ENCODE data around the gene NDST1.

NDST1 gene

DNA sequence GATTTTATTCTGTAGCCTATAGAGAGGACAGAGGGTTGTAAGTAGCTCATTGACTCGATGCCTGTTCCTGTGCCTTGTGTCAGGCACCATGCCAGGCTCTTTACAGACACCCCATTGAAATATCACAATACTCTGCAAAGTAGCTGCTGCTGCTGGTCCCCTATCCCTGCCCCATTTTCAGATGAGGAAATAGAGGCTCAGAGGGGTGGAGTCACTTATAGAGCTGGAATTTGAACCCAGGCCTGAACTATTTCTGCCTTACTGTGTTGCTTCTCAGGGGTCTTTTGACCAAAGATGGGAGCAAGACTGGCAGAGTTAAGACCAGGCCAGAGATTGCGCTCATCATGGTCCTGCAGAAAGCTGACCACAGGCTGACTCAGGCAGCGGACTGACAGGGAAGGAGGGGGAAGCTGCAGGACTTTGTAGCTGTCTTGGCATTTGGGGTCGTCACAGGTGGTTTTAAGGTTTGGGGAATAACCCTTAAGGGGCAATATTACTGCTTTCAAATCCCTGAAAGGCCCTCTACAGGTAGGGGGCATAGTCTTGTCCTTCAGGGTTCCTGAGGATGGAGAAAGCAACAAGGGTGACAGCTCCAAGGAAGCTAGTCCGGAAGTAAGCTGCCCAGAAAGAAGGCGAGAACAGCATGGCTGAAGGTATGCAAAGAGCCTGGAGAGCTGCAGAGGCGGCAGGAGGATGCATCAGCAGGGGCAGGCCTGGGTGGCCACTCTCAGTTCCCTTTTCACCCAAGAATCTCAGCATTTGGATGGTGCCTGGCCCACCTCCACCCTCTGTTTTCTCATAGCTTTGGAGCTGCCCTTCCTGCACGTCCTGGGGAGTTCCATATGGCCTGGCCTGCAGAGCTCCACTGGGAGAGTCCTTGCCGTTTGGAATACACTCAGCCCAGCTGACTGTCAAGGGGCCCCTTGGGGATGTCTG is 18.3 kb upstream of the NDST1 start:
- DNase-seq (ENCODE audit: low read depth): no peak

- DNase-seq (ENCODE audit: low read depth): no peak
Observed at GRCh38 chr5:150490296-150490669, 17.6 kb upstream of the NDST1 start.

GRCh38 chr5:150490754-150491153 is 17.2 kb upstream of the NDST1 start:
- DNase-seq (ENCODE audit: low read depth): no peak

DNA sequence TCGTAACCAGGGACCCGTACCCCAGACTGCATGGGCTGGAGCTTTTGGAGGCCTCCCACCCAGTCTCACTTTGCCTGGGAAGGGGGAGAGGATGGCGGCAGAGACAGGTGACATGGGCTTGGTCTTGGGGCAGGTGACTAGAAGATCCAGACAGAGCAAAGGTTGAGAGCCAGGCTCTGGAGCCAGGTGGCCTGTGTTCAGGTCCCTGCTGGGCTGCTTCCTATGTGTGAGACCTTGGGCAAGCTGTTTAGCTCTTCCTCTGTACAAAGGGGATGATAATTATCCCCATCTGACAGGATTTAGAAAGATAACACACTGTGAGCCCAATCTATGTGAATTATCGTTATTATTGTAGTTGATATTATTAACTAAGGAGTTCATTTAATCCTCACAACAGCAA is 16.1 kb upstream of the NDST1 start:
- DNase-seq (ENCODE audit: low read depth): no peak

- DNase-seq (ENCODE audit: low read depth): peak; percentile 51
Observed at GRCh38 chr5:150492621-150493020, 15.3 kb upstream of the NDST1 start.

- DNase-seq (ENCODE audit: low read depth): no peak
Observed at GRCh38 chr5:150496098-150496497, 11.8 kb upstream of the NDST1 start.

DNA sequence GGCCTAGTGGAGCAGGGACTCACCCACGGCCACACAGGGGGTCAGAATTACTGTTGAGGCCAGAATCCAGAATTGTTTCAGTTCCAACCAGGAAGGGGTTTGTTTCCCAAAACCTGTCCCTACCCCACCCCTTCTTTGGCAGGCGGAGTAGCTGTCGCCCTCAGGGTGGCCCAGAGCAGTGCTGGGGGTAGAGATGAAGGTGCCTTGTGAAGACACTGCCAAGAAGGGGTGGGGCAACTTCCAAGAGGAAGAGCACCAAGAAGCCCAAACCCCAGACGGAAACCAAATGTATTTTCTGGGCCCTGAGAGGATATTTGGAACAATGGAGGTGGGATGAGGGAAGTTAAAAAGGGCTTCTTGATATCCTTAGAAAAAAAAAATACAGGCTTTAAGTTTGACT is 11.4 kb upstream of the NDST1 start:
- DNase-seq (ENCODE audit: low read depth): no peak

DNA sequence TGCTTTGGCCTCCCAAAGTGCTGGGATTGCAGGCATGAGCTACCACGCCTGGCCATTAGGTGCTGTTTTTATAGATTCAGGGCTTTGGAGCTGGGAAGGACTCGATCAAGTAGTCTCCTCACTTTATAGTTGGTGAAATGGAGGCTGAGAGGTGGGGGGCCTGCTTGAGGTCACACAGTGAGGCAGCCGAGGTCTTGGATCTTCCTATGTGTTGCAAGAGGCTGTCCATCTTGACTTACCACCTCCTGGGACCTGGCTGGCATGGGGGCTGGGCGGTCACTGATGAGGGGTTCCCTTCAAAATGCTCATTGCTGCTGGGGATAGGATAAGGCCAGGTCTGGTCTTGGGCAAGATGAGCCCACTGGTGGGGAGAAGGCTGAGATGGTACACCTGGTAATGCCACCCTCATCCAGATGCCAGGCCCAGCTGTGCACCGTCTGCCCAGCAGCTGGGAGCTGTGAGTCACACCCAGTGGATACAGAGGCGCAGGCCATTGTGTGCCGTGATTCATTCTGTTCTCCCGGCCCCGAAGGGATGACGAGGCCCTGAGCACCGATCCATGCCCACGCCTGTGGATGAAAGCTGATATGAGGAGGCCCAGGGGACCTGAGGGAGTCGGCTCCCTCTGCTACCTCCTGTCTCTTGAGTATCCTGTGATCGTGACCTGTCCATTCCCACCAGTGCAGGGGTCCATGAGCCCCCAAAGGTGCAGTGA is 10.5 kb upstream of the NDST1 start:
- peak; percentile 80 for DNase-seq (ENCODE audit: low read depth)

- DNase-seq (ENCODE audit: low read depth): no peak
Observed at GRCh38 chr5:150497989-150498317, 10.0 kb upstream of the NDST1 start.

DNA sequence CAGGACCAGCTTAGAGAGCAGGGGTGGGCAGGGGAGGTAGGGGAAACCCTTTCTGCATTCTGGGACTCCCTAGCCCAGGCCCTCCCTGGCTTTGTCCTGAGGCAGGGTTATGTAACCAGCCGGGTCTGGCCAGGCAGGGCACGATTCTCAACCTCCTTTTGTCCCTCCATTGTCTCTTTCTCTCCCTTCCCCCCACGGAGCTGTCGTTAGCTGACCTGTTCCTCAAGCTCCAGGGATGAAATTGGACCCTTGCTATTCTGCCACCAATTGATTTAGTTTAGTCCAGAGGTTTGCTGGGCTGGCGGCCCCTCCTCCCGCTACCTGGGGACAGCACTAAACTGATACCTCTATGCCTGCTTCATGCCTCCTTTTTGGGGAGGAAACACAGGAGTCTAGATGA is 9.4 kb upstream of the NDST1 start:
- no peak for DNase-seq (ENCODE audit: low read depth)

DNA sequence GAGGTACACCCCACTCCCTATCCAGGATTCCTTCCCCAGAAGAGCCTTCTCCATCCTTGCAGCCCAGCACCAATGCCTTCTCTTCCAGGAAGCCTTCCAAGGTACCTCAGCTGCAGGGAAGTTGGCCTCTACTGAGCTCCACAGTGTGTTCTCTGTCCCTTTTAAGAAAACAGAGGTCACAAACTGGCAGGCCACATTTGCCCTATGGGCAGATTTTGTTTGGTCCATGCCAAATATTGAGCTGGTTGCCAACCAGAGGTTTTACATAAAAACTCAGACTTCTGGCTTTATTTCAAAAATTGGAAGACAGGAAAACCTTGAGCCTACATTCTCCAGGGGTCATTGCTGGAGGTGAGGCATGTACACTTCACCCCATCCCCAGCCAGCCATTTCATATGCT is 9.0 kb upstream of the NDST1 start:
- DNase-seq (ENCODE audit: low read depth): no peak

DNA sequence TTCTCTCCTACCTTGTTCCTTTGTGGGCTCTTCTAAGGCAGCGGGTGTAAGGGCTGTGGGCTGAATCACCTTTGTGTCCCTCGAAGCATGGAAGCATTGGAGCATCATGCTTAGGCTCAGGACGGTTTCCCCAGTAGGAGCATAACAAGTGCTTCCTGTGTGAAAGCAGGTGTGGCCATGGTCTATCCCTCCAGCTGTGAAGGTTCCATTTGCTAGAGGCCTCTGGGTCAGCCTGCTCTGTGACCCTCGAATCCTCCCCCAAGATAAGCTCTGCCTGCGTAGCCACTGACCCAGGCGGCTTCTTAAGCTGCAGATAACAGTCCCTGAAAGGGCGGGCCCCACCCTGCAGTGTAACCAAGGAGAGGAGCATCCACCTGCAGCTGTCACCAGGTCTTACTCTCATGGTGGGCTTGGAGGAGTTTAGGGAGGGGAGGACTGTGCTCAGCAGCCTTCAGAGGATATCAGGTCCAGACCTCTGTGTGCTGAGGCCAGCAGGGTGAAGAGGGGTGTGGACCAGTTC is 8.4 kb upstream of the NDST1 start:
- DNase-seq (ENCODE audit: low read depth): no peak

DNA sequence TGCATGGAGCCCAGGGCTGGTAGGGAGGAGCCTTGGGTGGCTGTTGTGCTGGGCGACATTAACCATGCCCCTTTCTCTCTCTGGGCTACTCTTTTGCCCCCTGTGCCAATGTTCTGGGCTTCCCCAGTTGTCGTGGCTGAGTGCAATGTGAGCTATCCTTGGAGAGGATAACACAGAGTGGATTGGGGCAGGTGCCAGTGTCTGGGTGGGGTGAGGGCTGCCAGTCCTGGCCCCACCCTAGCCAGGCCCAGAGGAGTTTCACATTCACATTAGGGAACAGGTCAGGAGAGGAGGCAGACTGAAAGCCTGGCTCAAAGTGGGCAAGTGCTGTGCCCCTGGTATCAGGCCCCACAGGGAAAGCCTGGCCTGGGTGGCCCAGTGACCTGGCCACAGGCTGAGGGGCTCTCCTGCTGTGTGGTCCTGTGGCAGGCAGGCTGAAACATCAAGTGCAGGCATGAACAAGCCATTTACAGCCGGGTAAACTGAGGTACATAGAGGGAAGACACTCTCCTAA is 7.5 kb upstream of the NDST1 start:
- DNase-seq (ENCODE audit: low read depth): no peak

DNA sequence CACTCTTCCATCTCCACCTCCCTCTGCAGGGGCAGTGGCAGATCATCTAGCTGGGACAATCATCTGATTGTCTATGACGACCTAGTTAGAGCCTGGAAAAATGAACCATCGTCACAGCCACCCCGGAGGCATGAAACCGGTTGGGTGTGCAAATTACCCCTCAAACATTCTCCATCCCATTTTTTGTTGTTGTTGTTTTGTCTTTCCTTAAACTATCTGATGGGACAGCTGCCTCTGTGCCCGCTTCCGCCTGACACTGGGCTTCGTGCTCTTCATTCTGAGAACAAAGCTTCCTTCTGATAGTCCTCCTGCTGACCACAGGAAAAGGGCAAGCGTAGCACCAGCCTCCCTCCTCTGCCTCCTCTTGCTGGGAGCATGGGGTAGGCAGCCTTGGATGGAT is 7.0 kb upstream of the NDST1 start:
- DNase-seq (ENCODE audit: low read depth): no peak

GRCh38 chr5:150502106-150502505 is 5.8 kb upstream of the NDST1 start:
- no peak for DNase-seq (ENCODE audit: low read depth)

- DNase-seq (ENCODE audit: low read depth): no peak
Observed at GRCh38 chr5:150502847-150503246, 5.1 kb upstream of the NDST1 start.

GRCh38 chr5:150503386-150503785 is 4.5 kb upstream of the NDST1 start:
- no peak for DNase-seq (ENCODE audit: low read depth)

DNA sequence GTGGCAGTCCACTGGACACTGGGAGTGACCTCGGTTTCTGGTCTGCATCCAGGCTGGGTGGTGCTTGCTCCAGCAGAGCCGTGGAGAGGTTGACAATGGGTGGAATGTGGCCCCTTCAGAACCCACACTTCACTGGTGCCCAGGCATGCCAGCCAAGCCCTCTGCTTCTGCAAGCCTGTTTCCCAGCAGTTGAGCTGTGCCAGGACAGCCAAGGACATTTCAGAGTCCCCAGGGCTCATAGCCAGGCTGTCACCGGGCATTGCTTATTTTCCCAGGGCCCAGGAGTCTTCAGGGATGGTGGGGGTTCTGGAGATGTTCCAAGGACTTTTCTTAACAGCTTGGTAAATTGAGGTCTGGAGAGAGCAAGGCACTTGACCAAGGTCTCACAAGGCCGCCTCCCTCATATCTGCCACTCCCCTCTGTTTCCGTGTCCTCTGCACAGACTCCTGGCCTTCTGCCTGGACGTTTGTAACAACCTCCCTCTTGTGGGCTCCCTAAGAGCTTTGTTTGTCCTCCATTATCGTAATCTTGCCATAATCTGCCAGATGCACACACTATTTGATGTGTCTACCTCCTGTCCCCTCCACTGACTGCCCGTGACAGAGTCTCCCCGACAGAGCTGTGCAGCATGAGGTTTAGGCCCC is 3.8 kb upstream of the NDST1 start:
- DNase-seq (ENCODE audit: low read depth): no peak

- no peak for DNase-seq (ENCODE audit: low read depth)
Observed at GRCh38 chr5:150505041-150505511, 2.9 kb upstream of the NDST1 start.

GRCh38 chr5:150505816-150506215 is 2.1 kb upstream of the NDST1 start:
- no peak for DNase-seq (ENCODE audit: low read depth)

- DNase-seq (ENCODE audit: low read depth): no peak
Observed at GRCh38 chr5:150506571-150507473, 1.1 kb upstream of the NDST1 start.

- DNase-seq (ENCODE audit: low read depth): no peak
Observed at GRCh38 chr5:150508277-150508640, 328 bp downstream of the NDST1 start.

Data from non-pigmented ciliary epithelial cell (primary cell).